DOHH2 (cell line): ENCODE data around the gene SDR42E1.

Experiments
- CTCF ChIP-seq: fragments of 200-600 bp; sonication (generic); IDR thresholded peaks from one replicate; pipeline ENCODE4 v1.5.1; 2014; ENCODE audit warnings: antibody characterized with exemption, mild to moderate bottlenecking, low read depth, low read length; ENCODE audit not compliant: poor library complexity, severe bottlenecking
- EZH2phosphoT487 ChIP-seq: fragments of 200-600 bp; sonication (generic); IDR thresholded peaks from 2 replicates; pipeline ENCODE4 v1.6.1; 2017; ENCODE audit warnings: borderline replicate concordance, mild to moderate bottlenecking, antibody characterized with exemption, low read length, moderate library complexity, mixed read lengths

- TF ChIP-seq CTCF (no peak), EZH2phosphoT487 (no peak)
These were observed 39.2 kb upstream of the SDR42E1 start for GRCh38 chr16:82050506-82050905.
